MM.1S (cell line): Measurements from ENCODE around the gene PRKCZ.

Source experiments
- DNase-seq: peaks from one replicate; pipeline ENCODE4 v3.0.0-alpha.2; 2015
- H2AFZ ChIP-seq: fragments of 300-600 bp; sonication (generic); 2 replicates; pipeline ENCODE4 v1.6.0; 2016; ENCODE audit warnings: antibody characterized with exemption, low read length
- H3F3A ChIP-seq: fragments of 300-600 bp; sonication (generic); 2 replicates; pipeline ENCODE4 v1.6.1; 2016; ENCODE audit warnings: mild to moderate bottlenecking, antibody characterized with exemption, low read length, moderate library complexity, mixed read lengths; ENCODE audit not compliant: insufficient read depth
- H3K27ac ChIP-seq: fragments of 300-600 bp; sonication (generic); 2 replicates; pipeline ENCODE4 v1.5.1; 2016; ENCODE audit warnings: mild to moderate bottlenecking, low read length
- H3K27me3 ChIP-seq: fragments of 300-600 bp; sonication (generic); replicated peaks from 2 replicates; pipeline ENCODE4 v1.6.0; 2016; ENCODE audit warnings: low read length; ENCODE audit not compliant: insufficient read depth
- H3K36me3 ChIP-seq: fragments of 300-600 bp; sonication (generic); replicated peaks from 2 replicates; pipeline ENCODE4 v1.6.1; 2016; ENCODE audit warnings: mild to moderate bottlenecking, low read length, mixed read lengths; ENCODE audit not compliant: insufficient read depth
- H3K4me1 ChIP-seq: fragments of 300-600 bp; sonication (generic); 2 replicates; pipeline ENCODE4 v1.6.1; 2016; ENCODE audit warnings: low read length, mixed read lengths
- H3K4me2 ChIP-seq: fragments of 300-600 bp; sonication (generic); 2 replicates; pipeline ENCODE4 v1.6.0; 2016; ENCODE audit warnings: low read depth, low read length
- H3K4me3 ChIP-seq: fragments of 300-600 bp; sonication (generic); 2 replicates; pipeline ENCODE4 v1.5.1; 2016; ENCODE audit warnings: low read length, mixed read lengths
- H3K79me2 ChIP-seq: fragments of 300-600 bp; sonication (generic); 2 replicates; pipeline ENCODE4 v1.6.1; 2016; ENCODE audit warnings: mixed run types, low read length, mixed read lengths
- H3K9ac ChIP-seq: fragments of 300-600 bp; sonication (generic); 2 replicates; pipeline ENCODE4 v1.6.1; 2016; ENCODE audit warnings: low read length, mixed read lengths
- H3K9me2 ChIP-seq: fragments of 300-600 bp; sonication (generic); replicated peaks from 2 replicates; pipeline ENCODE4 v1.6.1; 2016; ENCODE audit warnings: mild to moderate bottlenecking, low read length, mixed read lengths; ENCODE audit not compliant: insufficient read depth
- H3K9me3 ChIP-seq: fragments of 300-600 bp; sonication (generic); replicated peaks from 2 replicates; pipeline ENCODE4 v1.6.1; 2016; ENCODE audit warnings: mild to moderate bottlenecking, low read length, mixed read lengths; ENCODE audit not compliant: insufficient read depth
- H4K20me1 ChIP-seq: fragments of 300-600 bp; sonication (generic); 2 replicates; pipeline ENCODE4 v1.6.1; 2016; ENCODE audit warnings: mild to moderate bottlenecking, low read length, moderate library complexity, mixed read lengths; ENCODE audit not compliant: insufficient read depth
- EZH2 ChIP-seq: fragments of 300-600 bp; sonication (generic); optimal IDR thresholded peaks from 2 replicates; pipeline ENCODE3; 2017; ENCODE audit warnings: low read depth, mild to moderate bottlenecking, antibody characterized with exemption, low read length, mixed read lengths
- EZH2phosphoT487 ChIP-seq: fragments of 300-600 bp; sonication (generic); IDR thresholded peaks from 2 replicates; pipeline ENCODE4 v1.6.1; 2018; ENCODE audit warnings: antibody characterized with exemption, low read length
- TF ChIP-seq, protein P1 (sequence below): fragments of 300-600 bp; sonication (generic); IDR thresholded peaks from 2 replicates; pipeline ENCODE4 v1.5.1; 2016; ENCODE audit warnings: antibody characterized with exemption, low read length, mixed read lengths

The PRKCZ gene

DNA sequence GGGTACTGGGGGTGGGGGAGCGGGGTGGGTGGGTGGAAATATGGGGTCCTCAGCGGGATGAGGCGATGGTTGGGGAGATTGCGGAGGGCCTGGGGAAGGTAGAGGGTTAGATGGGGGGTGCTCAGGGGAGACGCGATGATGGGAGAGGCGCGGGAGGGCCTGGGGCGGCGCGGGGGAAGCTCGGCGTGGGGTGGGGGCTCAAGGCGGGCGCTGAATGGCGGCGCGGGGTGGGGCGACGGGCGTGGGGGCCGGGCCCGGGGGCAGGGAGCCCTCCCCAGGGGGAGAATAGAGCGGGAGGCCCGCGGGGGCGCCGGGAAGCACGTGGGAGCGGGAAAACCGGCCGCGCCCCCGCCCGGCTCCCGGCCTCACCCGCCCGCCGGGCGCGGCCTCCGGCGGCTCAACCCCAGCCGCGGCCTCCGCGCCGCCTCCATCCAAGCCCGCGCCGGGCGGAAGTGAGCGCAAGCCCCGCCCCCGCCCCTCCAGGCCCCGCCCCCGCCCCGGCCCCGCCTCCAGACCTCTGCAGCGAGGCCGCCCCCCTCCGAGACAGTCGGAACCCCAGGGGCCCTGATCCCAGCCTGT is 144.2 kb downstream of the PRKCZ start, which contains the start of gene FAAP20:
TSS of gene FAAP20 (minus strand) at position 454 of the 579 bp plus-strand sequence. CDS start at position 431, 23 bp downstream.
- Histone ChIP-seq H4K20me1 (no peaks in the 10 kb centered on the region), H3K4me3 (peak within 1 kb of the TSS; percentile 68), H3F3A (0 out of 2 replicates have a peak, but pooled peaks cover 3% of the 10 kb centered on the region), H3K27ac (peak within 1 kb of the TSS; percentile 50; the same call in 1 of the 2 replicates), H3K9ac (peak within 1 kb of the TSS; percentile 51; the same call in 1 of the 2 replicates), H3K9me3 (no peaks in the 10 kb centered on the region), H3K4me2 (peak within 1 kb of the TSS; percentile 96), H3K9me2 (no peaks in the 10 kb centered on the region), H3K79me2 (no peaks in the 10 kb centered on the region), H3K36me3 (no peaks in the 10 kb centered on the region), H3K4me1 (no peaks in the 10 kb centered on the region; the same call in 1 of the 2 replicates), H3K27me3 (0 out of 2 replicates have a peak, but pooled peaks cover 9% of the 10 kb centered on the region), H2AFZ (peak within 1 kb of the TSS; percentile 98)
- TF ChIP-seq, protein P1, sequence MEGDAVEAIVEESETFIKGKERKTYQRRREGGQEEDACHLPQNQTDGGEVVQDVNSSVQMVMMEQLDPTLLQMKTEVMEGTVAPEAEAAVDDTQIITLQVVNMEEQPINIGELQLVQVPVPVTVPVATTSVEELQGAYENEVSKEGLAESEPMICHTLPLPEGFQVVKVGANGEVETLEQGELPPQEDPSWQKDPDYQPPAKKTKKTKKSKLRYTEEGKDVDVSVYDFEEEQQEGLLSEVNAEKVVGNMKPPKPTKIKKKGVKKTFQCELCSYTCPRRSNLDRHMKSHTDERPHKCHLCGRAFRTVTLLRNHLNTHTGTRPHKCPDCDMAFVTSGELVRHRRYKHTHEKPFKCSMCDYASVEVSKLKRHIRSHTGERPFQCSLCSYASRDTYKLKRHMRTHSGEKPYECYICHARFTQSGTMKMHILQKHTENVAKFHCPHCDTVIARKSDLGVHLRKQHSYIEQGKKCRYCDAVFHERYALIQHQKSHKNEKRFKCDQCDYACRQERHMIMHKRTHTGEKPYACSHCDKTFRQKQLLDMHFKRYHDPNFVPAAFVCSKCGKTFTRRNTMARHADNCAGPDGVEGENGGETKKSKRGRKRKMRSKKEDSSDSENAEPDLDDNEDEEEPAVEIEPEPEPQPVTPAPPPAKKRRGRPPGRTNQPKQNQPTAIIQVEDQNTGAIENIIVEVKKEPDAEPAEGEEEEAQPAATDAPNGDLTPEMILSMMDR = no peak
- no peak for TF ChIP-seq EZH2
- TF ChIP-seq EZH2phosphoT487 = no peak
- peak; percentile 62 for DNase-seq

DNA sequence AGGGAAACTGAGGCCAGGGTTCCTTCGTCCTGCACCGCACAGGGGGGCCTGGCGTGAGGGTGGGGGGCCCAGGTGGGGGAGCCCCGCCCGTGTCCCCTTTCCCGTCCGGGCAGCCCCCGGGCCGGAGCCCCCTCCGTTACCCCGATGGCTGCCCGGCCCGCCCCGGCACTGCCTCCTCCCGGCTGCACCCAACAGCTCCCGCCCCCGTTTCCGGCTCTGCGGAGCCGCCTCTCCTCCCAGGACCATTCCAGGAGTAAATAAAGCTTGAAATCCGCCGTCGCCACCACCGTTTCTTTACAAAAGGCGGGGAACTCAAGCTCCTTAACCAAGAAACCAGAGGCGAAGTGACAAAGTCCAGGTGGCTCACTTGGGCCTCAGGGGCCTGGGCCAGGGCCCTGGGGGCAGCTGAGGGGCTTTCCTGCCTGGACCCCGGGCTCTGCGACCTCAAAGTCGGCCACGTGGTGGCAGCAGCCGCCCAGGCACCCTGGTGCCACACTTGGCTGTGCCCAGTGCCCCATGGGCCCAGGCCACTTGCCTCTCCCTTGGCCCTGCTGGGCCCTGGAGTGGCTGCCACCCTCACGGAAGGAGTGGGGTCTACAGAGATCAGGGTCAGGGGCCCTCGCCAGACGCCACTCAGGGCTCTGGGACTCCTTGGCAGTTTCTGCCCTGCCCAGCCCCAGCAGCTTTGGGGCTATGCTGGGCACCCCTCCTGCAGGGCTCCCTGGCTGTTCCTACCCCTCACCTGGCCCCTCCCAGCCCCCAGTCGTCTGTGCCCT is 144.9 kb downstream of the PRKCZ start:
- Histone ChIP-seq H3K4me2 (peak overlapping the region; percentile 96), H3K27me3 (0 out of 2 replicates have a peak, but pooled peaks cover 9% of the 10 kb centered on the region), H2AFZ (peak overlapping the region; percentile 98), H3F3A (0 out of 2 replicates have a peak, but pooled peaks cover 3% of the 10 kb centered on the region), H3K36me3 (no peaks in the 10 kb centered on the region), H3K27ac (peak overlapping the region; percentile 50; the same call in 1 of the 2 replicates), H3K4me3 (peak overlapping the region; percentile 68), H3K4me1 (no peaks in the 10 kb centered on the region; the same call in 1 of the 2 replicates), H3K9ac (peak overlapping the region; percentile 51; the same call in 1 of the 2 replicates), H3K79me2 (no peaks in the 10 kb centered on the region), H3K9me3 (no peaks in the 10 kb centered on the region), H3K9me2 (no peaks in the 10 kb centered on the region), H4K20me1 (no peaks in the 10 kb centered on the region)
- TF ChIP-seq, protein P1 = peak; percentile 91
- TF ChIP-seq EZH2phosphoT487 (no peak), EZH2 (no peak)
- peak; percentile 79 for DNase-seq

DNA sequence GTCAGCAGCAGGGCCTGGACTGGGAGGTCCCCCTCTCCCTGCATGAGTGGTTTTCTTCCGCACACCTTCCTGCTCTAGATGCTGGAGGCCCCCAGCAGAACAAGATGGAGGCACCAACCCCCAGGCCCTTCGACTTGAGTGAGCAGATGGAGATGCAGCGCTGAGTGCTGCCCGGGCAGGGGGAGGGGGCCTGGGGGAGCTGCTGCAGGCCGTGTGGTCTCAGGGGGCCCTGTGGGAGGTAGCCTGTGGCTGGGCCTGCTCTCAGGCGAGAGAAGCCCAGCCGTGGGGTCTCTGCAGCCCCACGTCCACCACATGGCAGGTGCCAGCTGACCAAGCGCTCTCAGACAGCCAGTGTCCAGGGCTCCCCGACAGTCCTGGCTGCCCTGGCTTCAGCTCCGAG is 145.6 kb downstream of the PRKCZ start:
- Histone ChIP-seq H3K36me3 (no peaks in the 10 kb centered on the region), H3K9ac (no peak overlapping the region), H3F3A (0 out of 2 replicates have a peak, but pooled peaks cover 3% of the 10 kb centered on the region), H2AFZ (peak overlapping the region; percentile 98), H3K4me3 (no peak overlapping the region), H3K9me2 (no peaks in the 10 kb centered on the region), H3K27ac (no peak overlapping the region), H3K4me1 (no peaks in the 10 kb centered on the region; the same call in 1 of the 2 replicates), H3K79me2 (no peaks in the 10 kb centered on the region), H3K4me2 (no peak overlapping the region; the same call in 1 of the 2 replicates), H3K27me3 (peaks cover 15% of the 10 kb centered on the region), H3K9me3 (no peaks in the 10 kb centered on the region), H4K20me1 (no peaks in the 10 kb centered on the region)
- no peak for DNase-seq
- TF ChIP-seq EZH2phosphoT487 (no peak), EZH2 (no peak)
- TF ChIP-seq, protein P1 = no peak
